CD4-positive, alpha-beta T cell treated with Interleukin-12 subunit alpha and Interleukin-12 subunit beta, for 1 hour (primary cell): Measurements from ENCODE around the gene ABTB1.

Experiments
- DNase-seq: peaks from one replicate; pipeline ENCODE4 v3.0.0-alpha.2; 2020

Gene ABTB1

GRCh38 chr3:127672429-127673190, at the start of gene ABTB1:
Gene ABTB1, plus strand, starts transcription at chr3:127672952. Its CDS starts 74 bp downstream, at chr3:127673026.
- peak; percentile 89 for DNase-seq

GRCh38 chr3:127624063-127624462, 48.7 kb upstream of the ABTB1 start:
- no peak for DNase-seq

GRCh38 chr3:127625821-127626220, 46.9 kb upstream of the ABTB1 start:
- DNase-seq: no peak

- DNase-seq: no peak
Measured at GRCh38 chr3:127628426-127628787, 44.3 kb upstream of the ABTB1 start.

- peak; percentile 46 for DNase-seq
Measured at GRCh38 chr3:127628788-127629466, 43.8 kb upstream of the ABTB1 start, which contains the start of gene PODXL2. Gene PODXL2, plus strand, starts transcription at chr3:127629185. Its CDS starts 35 bp downstream, at chr3:127629220.

GRCh38 chr3:127629467-127630403, 43.0 kb upstream of the ABTB1 start:
- DNase-seq: peak; percentile 49

- DNase-seq: no peak
Measured at GRCh38 chr3:127630811-127631714, 41.7 kb upstream of the ABTB1 start.

- DNase-seq: no peak
Measured at GRCh38 chr3:127632035-127632820, 40.5 kb upstream of the ABTB1 start.

- DNase-seq: no peak
Measured at GRCh38 chr3:127634653-127635052, 38.1 kb upstream of the ABTB1 start.

- DNase-seq: peak; percentile 28
Measured at GRCh38 chr3:127637546-127637945, 35.2 kb upstream of the ABTB1 start.

GRCh38 chr3:127637971-127638370, 34.8 kb upstream of the ABTB1 start:
- DNase-seq: no peak

- no peak for DNase-seq
Measured at GRCh38 chr3:127639173-127640041, 33.3 kb upstream of the ABTB1 start.

- no peak for DNase-seq
Measured at GRCh38 chr3:127640042-127640355, 32.8 kb upstream of the ABTB1 start.

- DNase-seq: no peak
Measured at GRCh38 chr3:127644641-127645370, 27.9 kb upstream of the ABTB1 start.

- no peak for DNase-seq
Measured at GRCh38 chr3:127645371-127646015, 27.3 kb upstream of the ABTB1 start.

- no peak for DNase-seq
Measured at GRCh38 chr3:127646501-127647046, 26.2 kb upstream of the ABTB1 start.

- no peak for DNase-seq
Measured at GRCh38 chr3:127647166-127647844, 25.4 kb upstream of the ABTB1 start.

GRCh38 chr3:127647845-127648204, 24.9 kb upstream of the ABTB1 start:
- DNase-seq: no peak
